Trophoblast cell (in vitro differentiated cells and primary cell): ENCODE results near the gene OR51E2. TPM values are rescaled to one million over a fixed set of nuclear protein-coding genes. Genes with fewer than 3 reads are reported as not detected.
A peak's percentile ranks its signal among the peaks of the same experiment; 100 is the strongest.
"Not testable (repeated sequence)": the region's sequence is repeated elsewhere in the genome, so short reads cannot be mapped to it uniquely, and the experiment has no call there.

ENCODE experiments used
- DNase-seq, 2 donors: peaks; one replicate each; pipeline ENCODE4 v3.0.0-alpha.2; 2016
- H2AFZ ChIP-seq: 2 replicates; pipeline ENCODE4 v1.6.1; 2013; ENCODE audit warnings: low read length, moderate library complexity, mild to moderate bottlenecking; ENCODE audit not compliant: insufficient read depth, poor library complexity
- H2AK5ac ChIP-seq: 2 replicates; pipeline ENCODE4 v1.6.1; 2013; ENCODE audit warnings: mild to moderate bottlenecking, low read length
- H2BK120ac ChIP-seq: 2 replicates; pipeline ENCODE4 v1.6.1; 2013; ENCODE audit warnings: low read length, mild to moderate bottlenecking, moderate library complexity; ENCODE audit not compliant: insufficient read depth, poor library complexity
- H2BK12ac ChIP-seq: 2 replicates; pipeline ENCODE4 v1.6.1; 2013; ENCODE audit warnings: mild to moderate bottlenecking, low read length, moderate library complexity
- H2BK5ac ChIP-seq: 2 replicates; pipeline ENCODE4 v1.6.1; 2013; ENCODE audit warnings: low read length, low read depth, moderate library complexity, mild to moderate bottlenecking; ENCODE audit not compliant: poor library complexity
- H3K14ac ChIP-seq: 2 replicates; pipeline ENCODE4 v1.6.1; 2013; ENCODE audit warnings: mild to moderate bottlenecking, low read length
- H3K18ac ChIP-seq: 2 replicates; pipeline ENCODE4 v1.6.1; 2013; ENCODE audit warnings: mild to moderate bottlenecking, low read length
- H3K23ac ChIP-seq: 2 replicates; pipeline ENCODE4 v1.6.1; 2013; ENCODE audit warnings: low read length
- H3K27ac ChIP-seq: 2 replicates; pipeline ENCODE4 v1.5.1; 2013; ENCODE audit warnings: low read depth, mild to moderate bottlenecking, inconsistent platforms, low read length, moderate library complexity
- H3K27me3 ChIP-seq: 2 replicates; pipeline ENCODE4 v1.6.1; 2013; ENCODE audit warnings: inconsistent platforms, mild to moderate bottlenecking, low read length, moderate library complexity; ENCODE audit not compliant: insufficient read depth
- H3K36me3 ChIP-seq, 2 experiments: 1 replicate in 1 of 2; 2 replicates in 1 of 2; pipeline ENCODE4 v1.6.1; 2013; ENCODE audit warnings: low read length in 2 of 2, mild to moderate bottlenecking in 2 of 2, moderate library complexity in 1 of 2; ENCODE audit not compliant: insufficient read depth in 2 of 2, control insufficient read depth in 1 of 2
- H3K4ac ChIP-seq: 2 replicates; pipeline ENCODE4 v1.6.1; 2013; ENCODE audit warnings: low read depth, mild to moderate bottlenecking, low read length, moderate library complexity
- H3K4me1 ChIP-seq, 2 experiments: 1 replicate in 1 of 2; 2 replicates in 1 of 2; pipeline ENCODE4 v1.6.1; 2013; ENCODE audit warnings: low read length in 2 of 2, mild to moderate bottlenecking in 2 of 2, moderate library complexity in 1 of 2; ENCODE audit not compliant: insufficient read depth in 2 of 2, control insufficient read depth in 1 of 2
- H3K4me2 ChIP-seq: 2 replicates; pipeline ENCODE4 v1.6.1; 2013; ENCODE audit warnings: inconsistent platforms, mild to moderate bottlenecking, low read length, moderate library complexity
- H3K4me3 ChIP-seq: 2 replicates; pipeline ENCODE4 v1.5.1; 2013; ENCODE audit warnings: mild to moderate bottlenecking, low read depth, low read length, inconsistent platforms
- H3K79me1 ChIP-seq: one replicate; pipeline ENCODE4 v1.6.1; 2013; ENCODE audit warnings: low read length
- H3K79me2 ChIP-seq: 2 replicates; pipeline ENCODE4 v1.6.1; 2013; ENCODE audit warnings: low read length, mild to moderate bottlenecking; ENCODE audit not compliant: control insufficient read depth, insufficient read depth, poor library complexity
- H3K9ac ChIP-seq: 2 replicates; pipeline ENCODE4 v1.6.1; 2013; ENCODE audit warnings: mild to moderate bottlenecking, low read length
- H3K9me3 ChIP-seq: 2 replicates; pipeline ENCODE4 v1.6.1; 2013; ENCODE audit warnings: low read depth, mild to moderate bottlenecking, control low read depth, inconsistent platforms, low read length; ENCODE audit not compliant: insufficient read depth
- H4K12ac ChIP-seq: 2 replicates; pipeline ENCODE4 v1.6.1; 2013; ENCODE audit warnings: low read depth, mild to moderate bottlenecking, low read length, moderate library complexity
- H4K8ac ChIP-seq: 2 replicates; pipeline ENCODE4 v1.6.1; 2013; ENCODE audit warnings: low read depth, mild to moderate bottlenecking, low read length, moderate library complexity
- H4K91ac ChIP-seq: one replicate; pipeline ENCODE4 v1.6.1; 2013; ENCODE audit warnings: low read depth, mild to moderate bottlenecking, low read length, moderate library complexity
- WGBS: extraction: QIAGEN DNeasy Blood & Tissue Kit; methylation state at CpG from one replicate; pipeline ENCODE4 v1.1.7; 2013; ENCODE audit warnings: missing lambda C conversion rate; ENCODE audit not compliant: insufficient read length, insufficient coverage; ENCODE audit errors: extremely low coverage; 5-methylcytosine and 5-hydroxymethylcytosine counted together
- polyA plus RNA-seq: library from polyadenylated mRNA; stranded (reverse); fragments of 200-250 nt; gene quantifications from 2 replicates; pipeline ENCODE4 v1.2.3, GENCODE V29; 2013

OR51E2 gene, protein sequence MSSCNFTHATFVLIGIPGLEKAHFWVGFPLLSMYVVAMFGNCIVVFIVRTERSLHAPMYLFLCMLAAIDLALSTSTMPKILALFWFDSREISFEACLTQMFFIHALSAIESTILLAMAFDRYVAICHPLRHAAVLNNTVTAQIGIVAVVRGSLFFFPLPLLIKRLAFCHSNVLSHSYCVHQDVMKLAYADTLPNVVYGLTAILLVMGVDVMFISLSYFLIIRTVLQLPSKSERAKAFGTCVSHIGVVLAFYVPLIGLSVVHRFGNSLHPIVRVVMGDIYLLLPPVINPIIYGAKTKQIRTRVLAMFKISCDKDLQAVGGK
- polyA plus RNA-seq = not detected in 2 replicates

DNA sequence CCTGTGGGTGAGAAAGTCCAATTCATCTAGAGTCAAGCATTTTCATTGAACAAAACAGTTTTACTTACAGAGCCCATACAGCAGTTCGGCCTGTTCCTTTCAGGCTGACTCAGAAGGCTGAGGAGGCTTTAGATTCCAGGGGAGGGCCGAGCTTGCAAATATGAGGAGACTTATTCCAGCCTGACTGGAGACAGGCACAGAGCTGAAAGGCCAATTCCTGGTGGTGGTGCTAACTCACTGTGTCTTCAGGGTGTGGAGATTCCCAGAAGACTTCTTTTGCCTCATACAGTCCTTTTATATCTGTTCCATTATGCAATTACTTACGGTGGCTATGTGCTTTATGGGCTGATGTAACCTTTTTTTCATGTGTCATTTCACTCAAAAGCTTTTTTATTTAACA, at the start of gene OR51E2:
OR51E2 (minus strand) TSS at position 269 of the 400 bp plus-strand sequence. CDS start 15,142 bp downstream, outside the sequence.
- Histone ChIP-seq H2BK5ac (no peak within 1 kb of the TSS), H4K8ac (no peak within 1 kb of the TSS), H2AK5ac (no peak within 1 kb of the TSS), H3K4me2 (no peak within 1 kb of the TSS), H3K4me3 (no peak within 1 kb of the TSS), H3K27me3 (no peaks in the 10 kb centered on the region), H3K9me3 (no peaks in the 10 kb centered on the region), H3K23ac (no peak within 1 kb of the TSS), H2BK120ac (no peak within 1 kb of the TSS), H3K79me2 (no peaks in the 10 kb centered on the region), H4K12ac (no peak within 1 kb of the TSS), H3K79me1 (no peaks in the 10 kb centered on the region), H3K27ac (no peak within 1 kb of the TSS), H2BK12ac (no peak within 1 kb of the TSS), H3K4me1 (no peaks in the 10 kb centered on the region), H2AFZ (no peak within 1 kb of the TSS), H3K4ac (no peak within 1 kb of the TSS), H4K91ac (no peak within 1 kb of the TSS), H3K9ac (no peak within 1 kb of the TSS), H3K18ac (no peak within 1 kb of the TSS), H3K36me3 (no peaks in the 10 kb centered on the region), H3K14ac (no peak within 1 kb of the TSS)
- peak in 1 of 2 donors; percentile 2 for DNase-seq
- WGBS = no CpG with 5 or more reads among the region's 3 CpGs

DNA sequence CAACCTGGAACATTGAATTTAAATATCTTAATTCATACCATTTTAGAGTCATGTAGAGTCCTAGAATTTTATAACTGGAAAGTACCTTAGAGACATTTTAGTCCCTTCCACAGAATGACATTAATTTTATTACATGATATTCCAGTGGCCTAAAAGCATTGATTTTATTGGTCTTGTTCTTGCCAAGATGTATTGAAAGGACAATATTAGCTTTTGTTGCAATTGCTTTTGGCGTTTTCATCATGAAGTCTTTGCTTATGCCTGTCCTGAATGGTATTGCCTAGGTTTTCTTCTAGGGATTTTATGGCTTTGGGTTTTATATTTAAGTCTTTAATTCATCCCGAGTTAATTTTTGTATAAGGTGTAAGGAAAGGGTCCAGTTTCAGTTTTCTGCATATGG, 43.1 kb upstream of the OR51E2 start:
- Histone ChIP-seq H2BK12ac (no peak overlapping the region), H2AFZ (no peak overlapping the region), H2BK120ac (no peak overlapping the region), H4K91ac (no peak overlapping the region), H3K9me3 (no peaks in the 10 kb centered on the region), H3K27me3 (no peaks in the 10 kb centered on the region), H3K4me1 (no peaks in the 10 kb centered on the region), H3K79me1 (no peaks in the 10 kb centered on the region), H3K18ac (no peak overlapping the region), H3K27ac (no peak overlapping the region), H3K14ac (no peak overlapping the region), H3K23ac (no peak overlapping the region), H4K12ac (no peak overlapping the region), H2AK5ac (no peak overlapping the region), H3K9ac (no peak overlapping the region), H4K8ac (no peak overlapping the region), H3K4me2 (no peak overlapping the region), H3K4ac (no peak overlapping the region), H3K4me3 (no peak overlapping the region), H3K36me3 (no peaks in the 10 kb centered on the region), H3K79me2 (no peaks in the 10 kb centered on the region), H2BK5ac (no peak overlapping the region)
- DNase-seq = no peak
- WGBS = no CpG with 5 or more reads among the region's 2 CpGs

DNA sequence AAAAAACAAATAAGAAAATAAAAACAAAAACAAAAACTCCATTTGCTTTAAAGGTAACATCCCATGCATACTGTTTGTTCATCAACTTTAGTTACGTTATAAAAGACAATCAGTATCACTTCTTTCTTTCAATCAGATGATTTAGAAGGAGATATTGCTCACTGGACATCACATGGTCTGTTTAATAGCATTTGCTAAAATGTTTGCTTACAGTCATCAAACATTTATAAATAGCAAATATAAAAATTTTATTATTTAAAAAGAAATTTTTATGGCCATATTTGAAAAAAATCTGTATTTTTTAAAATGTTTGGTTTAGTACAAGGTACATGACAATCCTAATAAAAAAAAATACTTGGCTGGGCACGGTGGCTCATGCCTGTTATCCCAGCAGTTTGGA, 29.5 kb upstream of the OR51E2 start:
- Histone ChIP-seq H2BK120ac (no peak overlapping the region), H3K4me2 (no peak overlapping the region), H3K36me3 (no peaks in the 10 kb centered on the region), H4K8ac (no peak overlapping the region), H3K14ac (no peak overlapping the region), H4K12ac (no peak overlapping the region), H3K27ac (no peak overlapping the region), H3K27me3 (no peaks in the 10 kb centered on the region), H3K79me1 (no peaks in the 10 kb centered on the region), H2AK5ac (no peak overlapping the region), H2BK12ac (no peak overlapping the region), H3K4ac (no peak overlapping the region), H3K4me3 (no peak overlapping the region), H3K9me3 (peaks cover 2% of the 10 kb centered on the region), H3K79me2 (no peaks in the 10 kb centered on the region), H3K4me1 (no peaks in the 10 kb centered on the region), H2BK5ac (no peak overlapping the region), H2AFZ (no peak overlapping the region), H4K91ac (no peak overlapping the region), H3K9ac (no peak overlapping the region), H3K18ac (no peak overlapping the region), H3K23ac (no peak overlapping the region)
- no CpG with 5 or more reads among the region's 2 CpGs for WGBS
- no peak for DNase-seq

DNA sequence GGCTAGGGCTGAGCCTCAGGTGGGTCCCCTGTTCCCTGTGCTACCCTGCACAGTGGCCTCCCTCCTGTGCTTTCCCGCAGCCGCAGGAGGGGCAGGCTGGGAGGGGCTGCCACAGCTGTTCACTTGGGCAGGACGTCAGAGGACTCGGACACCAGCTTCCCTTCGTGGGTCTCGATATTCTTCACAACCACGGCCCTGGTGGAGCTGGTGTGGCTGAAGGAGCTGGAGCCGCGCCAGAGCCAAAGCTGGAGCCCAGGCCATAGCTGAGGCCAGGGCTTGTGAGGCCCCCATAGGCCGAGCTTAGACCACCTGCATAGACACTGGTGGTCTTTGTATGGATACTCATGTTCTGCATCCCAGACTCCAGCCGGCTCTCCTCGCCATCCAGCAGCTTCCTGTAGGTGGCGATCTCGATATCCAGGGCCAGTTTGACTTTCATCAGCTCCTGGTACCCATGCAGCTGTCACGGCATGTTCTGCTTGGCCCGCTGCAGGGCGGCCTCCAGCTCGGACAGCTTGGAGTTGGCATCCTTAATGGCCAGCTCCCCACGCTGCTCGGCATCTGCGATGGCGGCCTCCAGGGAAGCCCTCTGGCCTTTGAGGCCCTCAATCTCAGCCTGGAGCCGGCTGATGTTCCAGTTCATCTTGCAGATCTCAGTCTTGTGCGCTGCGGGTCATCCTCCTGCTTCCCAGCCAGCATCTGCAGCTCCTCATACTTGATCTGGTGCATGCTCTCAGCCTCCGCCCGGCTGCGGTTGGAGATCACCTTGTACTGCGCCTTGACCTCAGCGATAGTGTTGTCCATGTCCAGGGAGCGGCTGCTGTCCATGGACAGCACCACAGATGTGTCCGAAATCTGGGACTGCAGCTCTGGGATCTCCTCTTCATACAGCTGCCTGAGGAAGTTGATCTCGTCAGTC, 25.2 kb upstream of the OR51E2 start:
- not testable (repeated sequence) for H4K91ac ChIP-seq, H3K9me3 ChIP-seq, H3K18ac ChIP-seq, H3K9ac ChIP-seq, H4K12ac ChIP-seq, H2AK5ac ChIP-seq, H3K4me3 ChIP-seq, H3K27ac ChIP-seq, H4K8ac ChIP-seq, H3K4ac ChIP-seq, H3K23ac ChIP-seq, H3K36me3 ChIP-seq, H2BK5ac ChIP-seq, H3K27me3 ChIP-seq, H2BK120ac ChIP-seq, H3K14ac ChIP-seq, H3K79me1 ChIP-seq, H3K4me1 ChIP-seq, H3K79me2 ChIP-seq, DNase-seq, H3K4me2 ChIP-seq, H2AFZ ChIP-seq
- WGBS = no CpG with 5 or more reads among the region's 33 CpGs
- peak overlapping the region; percentile 21 for H2BK12ac ChIP-seq
